ENCODE results near the gene FAM20A.

Gene FAM20A

GRCh38 chr17:68611353-68612208 is 10.4 kb upstream of the FAM20A start:
- FAIRE-seq (no peak), DNase-seq (ENCODE audit: low spot score) (no peak)

GRCh38 chr17:68610554-68610953 is 9.4 kb upstream of the FAM20A start:
- DNase-seq (ENCODE audit: low spot score) (no peak), FAIRE-seq (no peak)

GRCh38 chr17:68608515-68609130 is 7.5 kb upstream of the FAM20A start:
- DNase-seq (ENCODE audit: low spot score): no peak
- no peak for FAIRE-seq

GRCh38 chr17:68606451-68607307 is 5.5 kb upstream of the FAM20A start:
- FAIRE-seq (no peak), DNase-seq (ENCODE audit: low spot score) (no peak)

GRCh38 chr17:68605914-68606313 is 4.7 kb upstream of the FAM20A start:
- FAIRE-seq (no peak), DNase-seq (ENCODE audit: low spot score) (no peak)

GRCh38 chr17:68603656-68604055 is 2.5 kb upstream of the FAM20A start:
- no peak for DNase-seq (ENCODE audit: low spot score)
- no peak for FAIRE-seq

- FAIRE-seq: no peak
- DNase-seq (ENCODE audit: low spot score): no peak
These were observed 1.9 kb upstream of the FAM20A start for GRCh38 chr17:68603027-68603426.

- no peak for DNase-seq (ENCODE audit: low spot score)
- no peak for FAIRE-seq
These were observed 1.1 kb upstream of the FAM20A start for GRCh38 chr17:68602289-68602688.

- DNase-seq (ENCODE audit: low spot score) (no peak), FAIRE-seq (no peak)
These were observed 560 bp upstream of the FAM20A start for GRCh38 chr17:68601565-68602288.

GRCh38 chr17:68600067-68600930 is 868 bp downstream of the FAM20A start:
- DNase-seq (ENCODE audit: low spot score): no peak
- FAIRE-seq: no peak

- DNase-seq (ENCODE audit: low spot score): no peak
- no peak for FAIRE-seq
These were observed 1.6 kb downstream of the FAM20A start for GRCh38 chr17:68599552-68600066.

- FAIRE-seq (no peak), DNase-seq (ENCODE audit: low spot score) (no peak)
These were observed 2.1 kb downstream of the FAM20A start for GRCh38 chr17:68599091-68599490.

- FAIRE-seq (no peak), DNase-seq (ENCODE audit: low spot score) (no peak)
These were observed 2.6 kb downstream of the FAM20A start for GRCh38 chr17:68598545-68598961.

GRCh38 chr17:68598074-68598473 is 3.1 kb downstream of the FAM20A start:
- DNase-seq (ENCODE audit: low spot score) (no peak), FAIRE-seq (no peak)

- DNase-seq (ENCODE audit: low spot score) (no peak), FAIRE-seq (no peak)
These were observed 4.7 kb downstream of the FAM20A start for GRCh38 chr17:68596411-68596945.

- DNase-seq (ENCODE audit: low spot score) (no peak), FAIRE-seq (no peak)
These were observed 5.2 kb downstream of the FAM20A start for GRCh38 chr17:68595986-68596385.

GRCh38 chr17:68595496-68595895 is 5.7 kb downstream of the FAM20A start:
- DNase-seq (ENCODE audit: low spot score): no peak
- FAIRE-seq: no peak

GRCh38 chr17:68594552-68594951 is 6.6 kb downstream of the FAM20A start:
- FAIRE-seq (no peak), DNase-seq (ENCODE audit: low spot score) (no peak)

- DNase-seq (ENCODE audit: low spot score) (no peak), FAIRE-seq (no peak)
These were observed 8.2 kb downstream of the FAM20A start for GRCh38 chr17:68592682-68593641.
